LoVo (cell line): ENCODE data around the gene DNAJC11.
"Not testable (repeated sequence)": the region's sequence is repeated elsewhere in the genome, so short reads cannot be mapped to it uniquely, and the experiment has no call there.

Source experiments
- DNase-seq: peaks from one replicate; pipeline ENCODE4 v3.0.0-alpha.2; 2016; ENCODE audit warnings: low spot score

Gene DNAJC11

DNA sequence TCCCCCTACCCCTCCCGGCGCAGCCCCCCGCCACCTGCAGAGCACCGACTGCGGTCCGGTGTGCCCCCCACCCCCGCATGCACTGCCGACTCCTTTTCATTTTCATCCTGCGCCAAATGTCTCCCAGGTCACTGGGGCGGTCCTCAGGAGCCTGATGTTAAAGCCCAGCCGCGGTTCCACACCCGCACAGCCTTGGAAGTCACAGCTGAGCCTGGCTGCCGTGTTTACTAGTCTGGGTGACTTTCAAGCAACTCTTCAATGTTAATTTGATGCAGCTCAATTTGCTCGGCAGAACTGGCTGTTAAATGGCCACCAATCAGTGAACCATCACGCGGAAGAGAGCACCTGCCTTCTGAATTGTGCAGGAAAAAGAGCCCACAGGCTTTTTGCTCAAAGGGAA lies 49.7 kb downstream of the DNAJC11 start:
- no peak for DNase-seq

DNA sequence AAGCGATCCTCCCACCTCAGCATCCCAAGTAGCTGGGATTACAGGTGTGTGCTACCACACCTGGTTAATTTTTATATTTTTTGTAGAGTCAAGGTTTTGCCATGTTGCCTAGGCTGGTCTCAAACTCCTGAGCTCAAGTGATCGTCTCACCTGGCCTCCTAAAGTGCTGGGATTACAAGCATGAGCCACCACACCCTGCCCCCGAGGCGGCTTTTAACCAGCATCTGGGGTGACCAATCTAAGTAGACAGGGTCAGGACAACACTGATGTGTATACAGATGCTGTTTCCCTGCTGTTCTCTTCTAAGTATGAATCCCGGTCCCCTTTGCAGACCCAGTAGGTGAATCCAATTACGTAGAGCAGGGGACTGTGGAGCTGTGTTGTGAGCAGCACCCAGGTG lies 53.1 kb downstream of the DNAJC11 start:
- no peak for DNase-seq

DNA sequence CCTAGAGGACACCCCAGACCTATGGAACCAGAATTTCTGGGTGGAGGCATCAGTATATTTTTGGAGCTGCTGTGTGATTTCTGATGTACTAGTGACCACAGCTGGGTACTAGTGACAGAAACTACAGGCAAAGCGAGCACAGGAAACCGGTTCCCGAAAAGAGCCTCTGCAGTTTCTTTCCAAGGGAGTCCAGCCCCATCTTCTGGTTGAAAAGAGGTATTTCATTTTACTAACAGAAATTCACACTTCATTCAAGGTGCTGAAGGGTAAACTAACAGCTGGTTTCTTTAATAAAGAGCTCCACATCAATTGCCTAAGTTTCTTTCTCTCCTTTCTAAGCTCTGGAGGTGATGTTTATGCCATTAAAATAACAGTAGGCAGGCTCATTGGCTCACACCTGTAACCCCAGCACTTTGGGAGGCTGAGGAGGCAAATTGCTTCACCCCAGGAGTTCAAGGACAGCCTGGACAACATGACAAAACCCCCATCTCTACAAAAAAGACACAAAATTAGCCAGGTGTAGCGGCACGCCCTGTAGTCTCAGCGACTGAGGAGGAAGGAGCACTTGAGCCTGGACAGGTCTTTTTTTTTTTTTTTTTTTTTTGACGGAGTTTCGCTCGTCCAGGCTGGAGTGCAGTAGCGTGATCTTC lies 55.0 kb downstream of the DNAJC11 start:
- peak; percentile 12 for DNase-seq

DNA sequence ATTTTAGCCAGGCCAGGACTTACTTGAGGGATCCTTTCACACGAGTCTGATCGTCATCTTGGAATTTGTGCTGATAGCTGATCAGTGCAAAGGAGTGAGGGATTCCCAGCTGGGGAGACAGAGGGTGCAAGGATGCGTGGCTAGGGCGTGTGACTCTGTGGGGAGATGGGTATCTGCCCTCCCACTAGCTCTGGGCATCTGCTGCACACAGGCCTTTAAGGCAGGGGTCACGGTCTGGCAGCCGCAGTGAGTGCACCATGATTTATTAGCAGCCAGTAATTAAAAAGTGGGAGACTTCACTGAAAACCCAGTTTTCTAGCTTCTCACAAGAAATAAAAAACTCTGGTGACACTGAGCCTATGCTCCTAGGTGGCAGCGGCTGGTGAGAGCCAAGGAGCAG lies 56.6 kb downstream of the DNAJC11 start:
- DNase-seq: no peak

DNA sequence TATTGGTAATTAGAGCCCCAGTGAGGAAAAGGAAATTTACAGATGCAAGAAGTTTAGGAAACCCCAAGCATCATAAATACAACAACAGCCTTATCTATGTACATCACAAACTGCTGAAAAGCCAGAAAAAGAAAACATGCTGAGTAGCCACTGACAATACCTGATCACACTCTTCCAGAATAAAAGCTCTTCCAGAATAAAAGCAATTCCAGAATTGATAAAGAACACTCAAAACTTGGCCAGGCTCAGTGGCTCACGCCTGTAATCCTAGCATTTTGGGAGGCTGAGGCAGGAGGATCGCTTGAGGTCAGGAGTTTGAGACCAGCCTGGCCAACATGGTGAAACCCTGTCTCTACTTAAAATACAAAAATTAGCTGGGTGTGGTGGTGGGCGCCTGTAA lies 60.7 kb downstream of the DNAJC11 start:
- not testable (repeated sequence) for DNase-seq

DNA sequence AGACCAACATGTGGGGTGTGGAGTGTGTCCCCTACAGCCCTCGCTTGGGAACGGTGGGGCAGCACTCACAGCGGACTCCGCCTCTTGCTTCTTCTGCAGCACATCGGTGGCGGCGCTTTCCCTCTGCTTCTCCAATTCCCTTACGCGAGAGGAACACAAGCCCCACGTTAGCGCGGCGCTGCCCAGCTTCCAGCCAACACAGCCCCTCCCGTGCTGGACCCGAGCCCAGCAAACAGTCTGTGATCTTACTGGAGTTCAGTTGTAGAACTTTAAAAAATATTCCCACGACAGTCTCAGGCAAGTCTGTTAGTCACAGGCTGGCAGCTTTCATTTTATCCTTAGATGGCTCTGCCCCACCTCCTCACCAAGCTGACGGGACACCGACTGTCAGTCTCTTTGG lies 63.4 kb downstream of the DNAJC11 start:
- no peak for DNase-seq

DNA sequence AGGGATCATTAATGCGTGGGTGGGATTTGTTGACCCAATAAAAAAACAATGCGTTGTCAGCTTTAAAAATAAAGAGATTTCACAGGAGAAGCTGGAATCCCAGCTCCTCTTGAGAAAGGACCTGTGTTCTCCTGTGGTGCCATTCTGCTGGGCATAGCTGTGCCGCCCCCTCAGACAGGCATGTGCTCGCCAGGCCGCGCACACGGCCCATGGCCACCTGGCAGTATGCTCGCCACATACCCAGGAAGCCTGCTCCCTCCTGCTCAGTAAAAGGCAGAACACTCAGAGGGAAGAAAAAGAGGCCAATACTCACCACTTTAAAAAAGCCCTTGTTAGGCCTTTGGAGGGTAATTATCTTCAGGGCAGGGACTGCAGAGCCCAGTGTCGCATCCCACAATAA lies 63.8 kb downstream of the DNAJC11 start:
- no peak for DNase-seq

DNA sequence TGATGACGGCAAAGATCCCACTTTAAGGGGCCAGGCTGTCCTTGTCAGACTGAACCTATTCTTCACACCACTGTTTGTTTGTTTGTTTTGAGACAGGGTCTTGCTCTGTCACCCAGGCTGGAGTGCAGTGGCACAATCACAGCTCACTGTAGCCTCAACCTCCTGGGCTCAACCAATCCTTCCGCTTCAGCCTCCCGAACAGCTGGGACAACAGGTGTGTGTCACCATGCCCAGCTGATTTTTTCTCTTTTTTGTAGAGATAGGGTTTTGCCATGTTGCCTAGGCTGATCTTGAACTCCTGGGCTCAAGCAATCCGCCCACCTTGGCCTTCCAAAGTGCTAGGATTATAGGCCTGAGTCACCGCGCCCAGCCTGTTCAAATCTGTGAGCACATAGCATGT lies 64.8 kb downstream of the DNAJC11 start:
- DNase-seq: not testable (repeated sequence)

DNA sequence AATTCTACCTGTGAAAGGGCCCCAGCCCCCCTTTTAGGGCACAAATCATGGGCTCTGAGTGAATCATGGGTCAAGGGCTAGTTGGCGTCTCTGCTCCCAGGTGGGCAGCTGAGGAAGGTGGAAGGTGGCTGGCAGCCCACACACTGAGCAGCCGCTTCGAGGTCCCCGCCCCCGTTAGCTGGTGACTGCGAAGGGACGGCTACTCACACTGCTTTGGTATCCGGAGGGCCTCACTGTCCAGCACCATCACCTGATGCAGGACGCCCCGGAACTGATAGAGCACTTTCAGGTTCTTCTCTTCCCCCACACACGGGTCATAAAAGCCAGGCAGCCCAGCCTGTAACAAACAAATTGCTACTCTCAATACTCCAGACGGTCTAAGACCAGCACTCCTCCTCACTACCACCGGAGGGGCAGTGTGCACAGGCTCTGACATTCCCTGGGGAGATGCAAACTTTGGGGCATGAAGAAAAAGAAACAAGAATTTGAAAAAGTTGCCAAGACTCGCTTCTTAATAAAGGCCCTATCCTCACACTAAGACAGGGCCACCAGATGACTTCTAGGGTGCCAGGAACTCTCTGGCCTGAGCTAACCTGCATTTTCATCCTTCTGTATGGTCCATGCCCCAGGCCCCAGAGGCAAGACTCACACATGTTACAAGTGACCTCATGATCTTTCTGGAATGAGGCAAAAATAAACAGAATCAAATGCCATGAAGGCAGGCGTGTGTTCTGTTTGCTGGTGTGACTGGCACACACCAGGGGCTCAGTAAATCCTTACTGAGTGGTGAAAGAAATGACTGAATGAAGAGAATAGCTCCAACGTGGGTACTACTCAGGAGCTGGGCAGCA lies 65.5 kb downstream of the DNAJC11 start:
- DNase-seq: no peak

DNA sequence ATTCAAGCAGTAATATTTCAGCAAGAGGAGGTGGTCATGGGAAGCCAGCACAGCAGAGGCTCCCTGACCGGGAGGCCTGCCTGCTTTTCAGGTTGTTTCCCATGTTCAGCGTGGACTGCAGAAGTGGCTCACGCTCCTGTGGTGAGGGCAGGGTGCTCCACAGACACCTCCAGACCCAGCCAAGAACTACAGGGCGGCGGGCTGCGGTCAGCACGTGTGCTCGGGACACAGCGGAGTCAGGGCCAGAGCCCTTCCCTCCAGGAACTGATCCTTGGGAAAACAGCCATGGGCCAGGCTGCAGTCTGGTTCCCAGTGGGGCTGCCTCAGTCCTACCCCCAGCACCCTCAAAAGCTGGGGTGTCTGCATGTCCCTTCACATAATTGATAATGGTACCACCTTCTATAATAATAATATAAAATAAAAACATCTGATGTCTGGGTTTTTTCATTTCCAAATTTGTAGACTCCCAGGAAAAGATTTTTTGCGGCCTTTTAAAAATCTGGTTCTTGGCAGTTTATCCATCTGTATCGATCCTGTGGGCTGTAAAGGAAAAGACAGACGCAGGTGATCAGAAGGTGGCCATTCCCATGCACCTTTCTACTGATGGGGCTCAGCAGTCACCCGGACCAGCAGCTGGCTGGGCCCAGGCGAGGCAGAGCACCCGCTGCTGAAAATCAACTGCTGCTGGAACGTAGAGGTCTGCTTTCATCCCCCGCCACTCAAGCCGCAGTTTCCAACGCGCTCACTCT lies 66.3 kb downstream of the DNAJC11 start:
- DNase-seq: no peak

DNA sequence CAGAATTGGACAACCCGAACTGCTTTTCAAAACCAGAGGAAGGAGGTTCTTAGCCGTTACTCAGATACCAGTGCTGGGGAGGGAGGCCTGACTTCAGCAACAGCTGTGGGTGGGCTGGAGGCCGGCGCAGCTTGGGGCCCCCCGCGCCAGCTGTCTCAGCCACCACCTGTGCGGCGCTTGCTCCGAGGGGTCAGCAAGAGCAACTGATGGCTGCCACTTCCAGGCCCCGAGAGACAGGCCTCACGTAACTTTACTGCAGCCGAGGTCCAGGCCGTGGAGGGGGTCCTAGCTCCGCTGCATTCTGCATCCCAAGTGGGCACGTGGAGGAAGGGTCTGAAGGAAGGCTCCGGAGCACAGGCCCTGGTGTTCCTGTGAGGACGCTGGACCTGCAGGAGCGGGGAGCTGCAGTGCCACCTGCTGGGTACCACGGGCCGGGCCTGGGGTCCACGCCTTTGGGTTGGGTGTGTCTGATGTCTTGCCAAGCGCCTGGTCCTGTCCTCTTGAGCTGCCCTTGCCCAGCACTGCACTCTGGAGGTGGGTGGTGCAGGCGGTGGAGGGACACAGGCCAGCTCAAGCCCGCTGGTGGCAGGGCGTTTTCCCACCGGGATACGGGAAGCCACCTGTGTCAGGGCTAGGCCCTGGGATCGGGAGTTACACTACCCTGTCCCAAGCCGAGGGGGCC lies 67.1 kb downstream of the DNAJC11 start:
- DNase-seq: peak; percentile 26

DNA sequence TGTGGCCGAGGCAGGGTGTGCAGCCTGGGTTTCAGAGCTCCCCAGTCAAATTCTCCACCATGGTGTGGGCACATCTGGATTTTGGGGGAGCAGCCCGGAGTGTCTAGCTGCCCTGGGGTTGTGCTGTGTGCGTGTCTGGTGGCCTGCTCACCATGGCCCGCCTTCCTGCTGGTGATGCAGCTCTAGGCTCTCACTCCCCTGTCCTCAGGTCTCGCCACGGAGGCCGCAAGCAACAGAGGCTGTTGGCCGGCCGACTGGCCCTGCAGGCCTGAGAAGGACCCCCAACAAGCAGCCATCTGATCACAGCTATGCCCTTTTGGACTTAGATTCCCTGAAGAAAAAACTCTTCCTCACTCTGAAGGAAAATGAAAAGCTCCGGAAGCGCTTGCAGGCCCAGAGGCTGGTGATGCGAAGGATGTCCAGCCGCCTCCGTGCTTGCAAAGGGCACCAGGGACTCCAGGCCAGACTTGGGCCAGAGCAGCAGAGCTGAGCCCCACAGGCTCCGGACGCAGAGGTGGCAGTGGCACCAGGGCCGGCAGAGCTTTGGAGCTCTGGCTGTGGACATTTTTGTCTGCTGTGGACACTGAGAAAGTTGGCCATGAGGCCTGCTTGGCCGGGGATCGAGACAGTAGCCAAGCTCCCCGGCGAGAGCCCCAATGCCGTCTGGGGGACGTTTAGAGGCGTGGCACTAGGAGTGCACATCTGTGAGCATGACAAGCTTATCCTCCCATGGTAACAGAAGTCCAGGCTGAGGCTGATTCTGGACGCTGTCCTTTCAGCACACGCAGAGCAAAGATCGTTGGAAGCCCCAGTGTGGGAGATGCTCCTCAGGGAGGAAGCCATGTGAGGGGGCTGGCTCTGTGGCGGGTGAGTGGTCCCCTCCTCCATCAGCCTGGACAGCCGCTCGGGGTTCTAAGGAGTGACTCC lies 68.8 kb downstream of the DNAJC11 start:
- DNase-seq: no peak

DNA sequence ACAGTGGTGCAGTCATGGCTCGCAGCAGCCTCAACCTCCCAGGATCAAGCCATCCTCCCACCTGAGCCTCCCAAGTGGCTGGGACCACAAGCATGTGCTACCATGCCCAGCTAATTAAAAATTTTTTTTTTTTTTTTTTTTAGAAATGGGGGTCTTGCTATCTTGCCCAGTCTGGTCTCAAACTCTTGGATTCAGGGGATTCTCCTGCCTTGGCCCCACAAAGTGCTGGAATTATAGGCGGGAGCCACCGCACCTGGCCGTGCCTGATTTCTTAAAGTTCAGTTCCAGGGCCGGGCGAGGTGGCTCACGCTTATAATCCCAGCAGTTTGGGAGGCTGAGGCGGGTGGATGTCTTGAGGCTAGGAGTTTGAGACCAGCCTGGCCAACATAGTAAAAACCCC lies 70.6 kb downstream of the DNAJC11 start:
- DNase-seq: no peak

DNA sequence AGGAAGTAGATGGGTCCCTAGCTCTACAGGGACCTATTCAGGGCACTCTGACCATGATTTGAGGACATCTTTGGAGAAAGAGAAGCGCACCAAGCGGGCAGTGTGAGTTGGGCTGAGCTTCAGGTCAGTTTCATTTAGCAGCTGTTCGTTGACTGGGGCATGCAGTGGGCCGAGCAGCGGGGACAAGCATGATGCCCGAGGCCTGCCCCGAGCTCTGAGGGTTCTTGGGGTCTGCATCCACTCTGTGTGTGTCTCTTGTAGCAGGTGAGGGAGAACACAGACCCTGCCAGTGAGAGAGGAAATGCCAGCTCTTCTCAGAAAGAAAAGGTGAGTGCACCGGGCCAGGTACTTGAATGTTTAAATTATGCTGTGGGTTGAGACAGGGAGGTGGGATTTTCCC lies 71.6 kb downstream of the DNAJC11 start:
- no peak for DNase-seq

DNA sequence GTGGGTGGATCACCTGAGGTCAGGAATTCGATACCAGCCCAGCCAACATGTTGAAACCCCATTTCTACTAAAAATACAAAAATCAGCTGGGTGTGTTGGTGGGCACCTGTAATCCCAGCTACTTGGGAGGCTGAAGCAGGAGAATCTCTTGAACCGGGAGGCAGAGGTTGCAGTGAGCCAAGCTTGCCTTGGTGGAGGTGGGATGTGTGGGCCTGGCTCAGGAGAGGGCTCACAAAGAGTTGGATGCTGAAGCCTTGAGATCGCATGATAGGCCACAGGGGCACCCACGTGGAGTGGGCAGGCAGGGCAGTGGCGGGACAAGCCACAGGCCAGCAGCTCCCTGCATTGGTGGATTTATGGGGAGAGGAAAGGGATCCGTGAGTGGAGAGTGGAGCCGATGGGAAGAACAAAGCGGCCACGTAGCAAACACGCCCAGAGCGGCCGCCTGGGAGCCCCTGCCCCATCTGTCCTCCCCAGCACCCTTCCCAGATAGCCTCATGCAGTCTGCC lies 72.6 kb downstream of the DNAJC11 start:
- no peak for DNase-seq

DNA sequence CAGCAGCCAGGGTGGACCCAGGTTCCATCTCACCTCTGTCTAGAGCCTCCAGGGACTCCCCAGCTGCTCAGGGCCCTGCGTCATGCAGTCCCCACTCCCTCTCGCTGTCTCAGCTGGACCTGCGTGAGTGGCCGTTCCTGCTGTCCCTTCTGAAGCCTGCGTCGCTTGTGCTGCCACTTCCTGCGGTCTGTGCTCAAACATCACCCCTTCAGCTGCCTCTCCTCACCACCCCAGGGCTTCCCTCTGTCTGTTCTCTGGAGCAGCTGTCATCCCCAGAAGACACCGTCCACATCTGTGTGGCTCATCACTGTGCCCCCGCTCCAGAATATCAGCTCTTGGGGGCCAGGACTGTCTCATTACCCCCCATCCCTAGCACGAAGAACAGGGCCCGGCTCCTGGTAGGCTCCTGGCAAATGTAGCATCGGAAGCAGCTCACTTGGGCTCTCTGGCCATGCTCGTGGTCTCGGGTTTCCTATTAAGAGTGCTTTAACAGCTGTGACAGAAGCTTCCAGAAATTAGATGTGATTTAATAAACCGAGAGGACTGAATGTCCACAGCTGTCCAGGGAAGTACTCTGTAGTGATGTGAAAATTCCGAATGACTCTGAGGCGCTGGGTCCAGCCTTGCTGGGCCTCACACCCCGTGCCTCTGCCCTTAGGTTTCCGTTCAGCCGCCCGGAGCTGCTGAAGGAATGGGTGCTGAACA lies 73.6 kb downstream of the DNAJC11 start:
- DNase-seq: no peak

DNA sequence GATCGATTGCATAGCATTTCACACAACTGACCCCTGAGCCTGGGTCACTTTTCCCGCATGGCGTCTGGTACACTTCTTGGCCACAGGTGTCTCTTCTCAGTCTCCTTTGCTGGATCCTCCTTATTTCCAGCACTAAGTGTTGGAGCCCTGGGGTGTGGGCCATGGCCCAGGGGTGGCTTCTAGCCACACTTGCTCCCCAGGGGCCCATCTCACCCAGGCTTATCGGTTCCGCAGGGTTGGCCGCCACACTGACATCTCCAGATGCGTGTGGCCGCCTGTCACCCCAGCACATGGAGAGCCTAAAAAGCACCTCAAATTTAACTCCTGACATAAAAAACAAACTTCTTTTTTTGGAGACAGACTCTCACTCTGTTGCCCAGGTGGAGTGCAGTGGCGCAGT lies 74.6 kb downstream of the DNAJC11 start:
- no peak for DNase-seq

DNA sequence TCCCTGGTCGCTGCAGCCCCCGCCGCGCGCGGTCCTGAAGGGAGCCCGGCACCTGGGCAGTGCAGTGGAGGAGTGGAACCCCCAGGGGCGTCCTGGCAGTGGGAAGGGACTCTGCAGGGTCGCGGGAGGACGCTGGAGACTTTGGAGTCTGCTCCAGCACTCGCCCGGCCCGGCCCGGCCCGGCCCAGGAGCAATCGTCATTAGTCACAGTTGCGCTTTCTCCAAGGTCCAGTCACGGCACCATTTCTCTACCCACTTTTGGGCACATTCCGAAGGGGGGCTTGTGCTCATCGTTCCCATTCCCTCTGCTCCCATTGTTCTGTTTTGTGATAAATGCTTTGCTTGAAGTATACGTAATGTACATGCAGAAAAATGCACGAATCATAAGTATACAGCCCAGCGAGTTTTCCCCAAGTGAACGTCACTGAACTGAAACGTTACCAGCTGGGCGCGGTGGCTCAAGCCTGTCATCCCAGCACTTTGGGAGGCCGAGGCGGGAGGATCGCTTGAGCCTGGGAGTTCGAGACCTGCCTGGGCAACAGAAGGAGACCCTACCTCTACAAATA lies 75.9 kb downstream of the DNAJC11 start:
- peak; percentile 5 for DNase-seq

DNA sequence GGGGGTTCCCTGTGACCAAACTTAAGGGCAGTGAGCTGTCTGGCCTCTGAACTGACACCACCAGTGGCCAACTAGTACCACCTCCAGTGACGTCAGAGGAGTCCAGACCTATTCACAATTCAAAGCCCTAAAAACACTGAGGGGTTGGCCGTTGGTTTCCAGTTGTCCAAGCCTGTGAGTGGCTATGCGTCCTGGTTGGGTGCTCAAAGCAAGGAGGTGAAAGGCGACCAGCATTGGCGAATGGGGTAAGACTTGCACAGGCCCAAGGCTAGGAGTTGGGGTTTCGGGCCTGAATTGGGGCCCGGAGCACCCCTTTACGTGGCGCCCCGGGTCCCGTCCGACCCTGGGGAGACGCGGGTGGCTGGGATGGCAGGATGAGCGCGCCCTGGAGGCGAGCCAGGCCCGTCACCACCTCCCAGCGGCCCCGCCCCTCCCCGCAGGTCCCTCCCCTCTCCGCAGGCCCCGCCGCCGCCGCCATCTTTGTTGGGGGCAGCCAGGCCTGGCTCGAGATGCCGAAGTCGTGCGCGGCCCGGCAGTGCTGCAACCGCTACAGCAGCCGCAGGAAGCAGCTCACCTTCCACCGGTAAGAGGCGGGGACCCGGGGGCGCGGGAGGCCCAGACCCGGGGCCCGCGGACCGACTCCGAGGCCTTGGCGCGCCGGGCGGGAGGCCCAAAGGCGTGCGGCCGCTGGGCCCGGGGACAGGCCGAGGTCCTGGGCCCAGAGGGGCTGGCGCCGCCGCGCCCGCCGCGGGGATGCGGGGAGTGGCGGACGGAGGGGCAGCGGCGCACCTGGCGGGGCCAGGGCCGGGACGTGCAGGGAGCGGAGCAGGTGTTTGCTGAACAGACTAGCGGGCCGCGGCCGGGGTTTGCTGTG lies 76.7 kb downstream of the DNAJC11 start, which contains the start of gene THAP3:
Gene THAP3, plus strand, starts transcription at position 159 of the 874 bp plus-strand sequence. Its CDS starts 351 bp downstream, at position 510.
- DNase-seq: peak; percentile 83
